ENCODE data around the gene PSME4.

The PSME4 gene

GRCh38 chr2:54008439-54008838 lies 37.6 kb upstream of the PSME4 start:
- Mint-ChIP-seq H3K4me1 (no peaks in the 10 kb centered on the region), H3K4me3 (no peak overlapping the region), H3K27me3 (ENCODE audit: low read depth) (no peaks in the 10 kb centered on the region), H3K27ac (peak overlapping the region in 2 of 3 experiments; percentile 17 to 31), H3K9me3 (no peaks in the 10 kb centered on the region), H3K36me3 (ENCODE audit: low read depth) (no peaks in the 10 kb centered on the region)
- no peak for TF ChIP-seq CTCF (IDR thresholded peaks at IDR 0.05; ENCODE audit: unreplicated experiment in 3 of 3)

DNA sequence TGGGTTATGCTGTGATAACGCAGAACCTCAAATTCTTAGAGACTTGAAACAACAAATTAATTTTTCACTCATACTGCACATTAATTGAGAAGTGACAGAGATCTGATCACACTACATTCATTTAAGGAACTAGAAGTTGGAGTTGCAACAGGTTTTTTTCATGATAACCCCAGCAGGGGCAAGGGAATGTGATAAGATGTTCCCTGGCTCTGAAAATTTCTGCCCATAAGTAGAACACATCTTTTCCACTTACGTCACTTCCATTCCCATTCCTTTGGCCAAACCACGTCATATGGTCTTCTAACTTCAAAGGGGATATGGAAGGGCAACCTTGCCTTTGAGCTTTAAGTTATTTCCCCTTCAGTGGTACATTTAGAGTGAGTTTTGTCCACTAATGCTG lies 29.7 kb upstream of the PSME4 start:
- no peak for TF ChIP-seq CTCF (IDR thresholded peaks at IDR 0.05; ENCODE audit: unreplicated experiment in 3 of 3)
- Mint-ChIP-seq H3K4me3 (no peak overlapping the region), H3K27ac (no peak overlapping the region), H3K4me1 (no peaks in the 10 kb centered on the region), H3K36me3 (ENCODE audit: low read depth) (no peaks in the 10 kb centered on the region), H3K27me3 (ENCODE audit: low read depth) (no peaks in the 10 kb centered on the region), H3K9me3 (no peaks in the 10 kb centered on the region)

- no peaks in the 10 kb centered on the region for H3K27me3 Mint-ChIP-seq (ENCODE audit: low read depth)
- H3K4me3 Mint-ChIP-seq: no peak overlapping the region
- no peak for TF ChIP-seq CTCF (IDR thresholded peaks at IDR 0.05; ENCODE audit: unreplicated experiment in 3 of 3)
- no peaks in the 10 kb centered on the region for H3K4me1 Mint-ChIP-seq
- peaks cover under 1% of the 10 kb centered on the region for H3K36me3 Mint-ChIP-seq (ENCODE audit: low read depth)
- no peak overlapping the region for H3K27ac Mint-ChIP-seq
- no peaks in the 10 kb centered on the region for H3K9me3 Mint-ChIP-seq
These were observed 29.3 kb upstream of the PSME4 start for GRCh38 chr2:54000122-54000521.

DNA sequence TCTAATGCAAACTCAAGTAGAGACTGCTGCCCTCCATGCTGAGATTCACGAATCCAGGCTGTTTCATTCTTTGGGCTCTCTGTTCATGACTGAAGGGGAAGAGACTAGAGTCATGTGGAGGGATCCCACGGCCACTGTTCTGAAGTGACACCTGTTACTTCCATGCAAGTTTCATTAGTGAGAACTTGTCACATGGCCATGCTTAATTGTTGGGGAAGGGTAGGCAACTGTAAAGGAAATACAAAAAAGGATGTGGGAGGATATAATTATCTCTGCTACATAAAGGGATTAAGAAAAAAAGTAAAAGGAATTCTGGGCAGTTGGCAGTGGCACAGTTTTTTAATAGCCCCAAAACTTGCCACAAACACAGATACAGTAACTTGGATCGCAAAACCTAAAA lies 28.0 kb upstream of the PSME4 start:
- Mint-ChIP-seq H3K27me3 (ENCODE audit: low read depth) (no peaks in the 10 kb centered on the region), H3K4me3 (no peak overlapping the region), H3K9me3 (no peaks in the 10 kb centered on the region), H3K27ac (no peak overlapping the region), H3K36me3 (ENCODE audit: low read depth) (peaks cover 7% of the 10 kb centered on the region), H3K4me1 (no peaks in the 10 kb centered on the region)
- TF ChIP-seq CTCF (IDR thresholded peaks at IDR 0.05; ENCODE audit: unreplicated experiment in 3 of 3): no peak

- no peaks in the 10 kb centered on the region for H3K9me3 Mint-ChIP-seq
- peaks cover 18% of the 10 kb centered on the region for H3K36me3 Mint-ChIP-seq (ENCODE audit: low read depth)
- no peak overlapping the region for H3K4me3 Mint-ChIP-seq
- no peaks in the 10 kb centered on the region for H3K27me3 Mint-ChIP-seq (ENCODE audit: low read depth)
- TF ChIP-seq CTCF (IDR thresholded peaks at IDR 0.05; ENCODE audit: unreplicated experiment in 3 of 3): no peak
- no peak overlapping the region for H3K27ac Mint-ChIP-seq
- H3K4me1 Mint-ChIP-seq: no peaks in the 10 kb centered on the region
These were observed 24.3 kb upstream of the PSME4 start for GRCh38 chr2:53994818-53995808.

DNA sequence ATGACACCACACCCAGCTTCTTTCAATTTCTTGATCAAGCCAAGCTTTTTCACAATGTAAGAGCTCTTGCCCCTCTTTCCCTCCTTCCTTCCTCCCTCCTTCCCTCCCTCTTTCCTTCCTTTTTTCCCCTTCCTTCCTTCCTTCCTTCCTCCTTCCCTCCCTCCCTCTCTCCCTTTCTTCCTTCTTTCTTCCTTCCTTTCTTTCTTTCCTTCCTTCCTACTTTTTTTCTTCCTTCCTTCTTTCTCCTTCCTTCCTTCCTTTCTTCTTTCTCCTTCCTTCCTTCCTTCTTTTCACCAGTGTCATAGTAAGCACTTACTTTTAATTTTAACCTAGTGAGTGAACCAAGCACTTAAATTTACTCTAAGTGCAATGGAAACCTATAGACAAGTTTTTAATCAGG lies 21.2 kb upstream of the PSME4 start:
- no peak overlapping the region for H3K27ac Mint-ChIP-seq
- H3K4me3 Mint-ChIP-seq: no peak overlapping the region
- H3K27me3 Mint-ChIP-seq (ENCODE audit: low read depth): no peaks in the 10 kb centered on the region
- peaks cover 10% of the 10 kb centered on the region for H3K4me1 Mint-ChIP-seq
- no peak for TF ChIP-seq CTCF (IDR thresholded peaks at IDR 0.05; ENCODE audit: unreplicated experiment in 3 of 3)
- H3K36me3 Mint-ChIP-seq (ENCODE audit: low read depth): peaks cover 18% of the 10 kb centered on the region
- no peaks in the 10 kb centered on the region for H3K9me3 Mint-ChIP-seq
